Pancreas (tissue), 10 donors: ENCODE measurements around the gene ACOT7. TPM values are rescaled to one million over a fixed set of nuclear protein-coding genes. Genes with fewer than 3 reads are reported as not detected.

Source experiments
- ATAC-seq, 4 donors: fragments of 200-7000 bp; cut with Tn5 transposase; one replicate each; pipeline versions ENCODE4 v1.8.0 to v1.9.1; 2020; ENCODE audit warnings: mild to moderate bottlenecking in 4 of 4, moderate library complexity in 4 of 4
- DNase-seq, 6 donors: peaks; one replicate each; pipeline ENCODE4 v3.0.0-alpha.2; 2020
- FAIRE-seq: peaks from 2 replicates; lab custom pipeline; 2012; peaks lifted over from hg19 to GRCh38; lab: Jason Lieb, UNC
- H3K27ac ChIP-seq, 4 donors: fragments of 200-600 bp; sonication (generic); 1 replicate in 3 of 4; 2 replicates in 1 of 4; pipeline versions ENCODE4 v1.5.0 to v1.8.0; 2020
- H3K27me3 ChIP-seq, 4 donors: fragments of 200-600 bp; one replicate each; pipeline ENCODE4 v1.8.0; 2021
- H3K36me3 ChIP-seq, 3 donors: fragments of 200-600 bp; sonication (generic) in 1 of 3; one replicate each; pipeline versions ENCODE4 v1.5.0 to v1.8.0; 2020 to 2021
- H3K4me1 ChIP-seq, 3 donors: fragments of 200-600 bp; one replicate each; pipeline ENCODE4 v1.8.0; 2021
- H3K4me3 ChIP-seq, 4 donors: fragments of 200-600 bp; sonication (generic) in 2 of 4; one replicate each; pipeline versions ENCODE4 v1.5.0 to v1.8.0; 2020 to 2021
- H3K9me3 ChIP-seq, 4 donors: fragments of 200-600 bp; one replicate each; pipeline ENCODE4 v1.8.0; 2021
- WGBS, 2 donors: extraction: QIAGEN DNeasy Blood & Tissue Kit; methylation state at CpG; one replicate each; pipeline ENCODE4 v1.1.7; 2013; 5-methylcytosine and 5-hydroxymethylcytosine counted together
- intact Hi-C, 3 donors: fragments of 100-400 bp; cut with DNase I; formaldehyde crosslinking; loops; one replicate each; pipeline versions ENCODE4 v1.11.1 to v1.14.2; 2022
- polyA plus RNA-seq, 2 donors: library from polyadenylated mRNA; stranded (reverse); fragments of 200-250 nt; gene quantifications; one replicate each; pipeline ENCODE4 v1.2.3, GENCODE V29; 2013
- total RNA-seq, 6 donors: library from RNA; stranded (reverse); fragmentation: NEBNext Ultra II Directional in 4 of 6; extraction: Animal tissue kit (Norgen Biotek cat#: 25700) in 4 of 6; gene quantifications; one replicate each; pipeline versions ENCODE4 v1.2.1 to v1.2.4, GENCODE V29; 2021 to 2023
- TF ChIP-seq, protein P1 (sequence below), 4 donors: fragments of 200-600 bp; sonication (generic) in 3 of 4; IDR thresholded peaks; one replicate each; pipeline versions ENCODE4 v1.5.0 to v1.8.0; 2021; ENCODE audit warnings: antibody characterized with exemption in 4 of 4
- donor health status: healthy with polysubstance abuse.
- donor health status: DM: no; HTN: no; CAD: no; lungs with moderate emphysema.
- donor health status: DM: no; HTN: no; CAD: no.
- donor health status: control.
- donor health status: control.
- donor health status: Bipolar disorder and iron deficiency.
- donor health status: DM: yes; HTN: yes; CAD: no.
- donor health status: DM: no; HTN: no; CAD: no.
- donor health status: DM: no; HTN: no; CAD: no.
- donor health status: DM: yes; HTN: yes; CAD: no.

Gene ACOT7
- total and polyA plus RNA-seq, 8 donors, result 3.1 to 7.6 (median 5.2) TPM

DNA sequence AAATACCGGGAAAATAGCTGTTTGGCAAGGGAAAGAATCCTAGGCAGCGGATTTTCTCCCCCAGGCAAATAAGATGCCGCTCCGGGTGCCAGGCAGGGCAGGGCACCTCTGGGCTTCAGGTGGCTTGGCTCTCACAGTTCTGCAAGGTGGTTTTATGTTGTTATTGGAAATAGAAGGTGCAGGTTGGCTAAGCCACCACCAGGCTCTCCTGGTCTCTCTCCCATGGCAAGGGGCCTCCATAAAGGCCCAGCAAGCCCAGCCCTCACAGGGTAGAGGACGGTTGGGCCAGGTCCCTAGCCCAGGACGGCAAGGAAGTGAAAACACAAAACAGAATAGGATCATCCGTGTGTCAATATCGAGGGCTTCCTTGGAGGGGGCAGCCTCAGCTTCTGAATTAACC, 95.0 kb downstream of the ACOT7 start:
- Histone ChIP-seq H3K4me1 (no peaks in the 10 kb centered on the region), H3K27ac (no peak overlapping the region), H3K27me3 (no peaks in the 10 kb centered on the region), H3K4me3 (no peak overlapping the region), H3K9me3 (no peaks in the 10 kb centered on the region), H3K36me3 (no peaks in the 10 kb centered on the region)
- 94% methylated on average over 8 of the region's 8 CpGs for WGBS, 2 donors
- ATAC-seq (no peak), DNase-seq (peak in 1 of 6 donors; percentile 14), FAIRE-seq (no peak)
- TF ChIP-seq, protein P1, sequence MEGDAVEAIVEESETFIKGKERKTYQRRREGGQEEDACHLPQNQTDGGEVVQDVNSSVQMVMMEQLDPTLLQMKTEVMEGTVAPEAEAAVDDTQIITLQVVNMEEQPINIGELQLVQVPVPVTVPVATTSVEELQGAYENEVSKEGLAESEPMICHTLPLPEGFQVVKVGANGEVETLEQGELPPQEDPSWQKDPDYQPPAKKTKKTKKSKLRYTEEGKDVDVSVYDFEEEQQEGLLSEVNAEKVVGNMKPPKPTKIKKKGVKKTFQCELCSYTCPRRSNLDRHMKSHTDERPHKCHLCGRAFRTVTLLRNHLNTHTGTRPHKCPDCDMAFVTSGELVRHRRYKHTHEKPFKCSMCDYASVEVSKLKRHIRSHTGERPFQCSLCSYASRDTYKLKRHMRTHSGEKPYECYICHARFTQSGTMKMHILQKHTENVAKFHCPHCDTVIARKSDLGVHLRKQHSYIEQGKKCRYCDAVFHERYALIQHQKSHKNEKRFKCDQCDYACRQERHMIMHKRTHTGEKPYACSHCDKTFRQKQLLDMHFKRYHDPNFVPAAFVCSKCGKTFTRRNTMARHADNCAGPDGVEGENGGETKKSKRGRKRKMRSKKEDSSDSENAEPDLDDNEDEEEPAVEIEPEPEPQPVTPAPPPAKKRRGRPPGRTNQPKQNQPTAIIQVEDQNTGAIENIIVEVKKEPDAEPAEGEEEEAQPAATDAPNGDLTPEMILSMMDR (IDR thresholded peaks at IDR 0.05), result no peak
- intact Hi-C loops, result no loop called here

DNA sequence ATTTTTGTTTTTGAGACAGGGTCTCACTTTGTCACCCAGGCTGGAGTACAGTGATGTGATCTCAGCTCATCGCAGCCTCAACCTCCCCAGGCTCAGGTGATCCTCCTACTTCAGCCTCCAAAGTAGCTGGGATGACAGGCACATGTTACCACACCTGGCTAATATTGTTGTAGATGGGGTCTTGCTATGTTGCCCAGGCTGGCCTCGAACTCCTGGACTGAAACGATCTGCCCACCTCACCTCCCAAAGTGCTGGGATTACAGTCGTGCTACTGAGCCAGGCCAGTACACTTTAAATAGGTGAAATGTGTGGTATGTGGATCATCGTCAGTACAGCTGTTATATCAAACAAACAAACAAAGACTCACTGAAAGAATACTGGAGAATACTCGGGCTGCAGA, 97.7 kb downstream of the ACOT7 start:
- Histone ChIP-seq H3K27me3 (no peaks in the 10 kb centered on the region), H3K4me3 (no peak overlapping the region), H3K4me1 (no peaks in the 10 kb centered on the region), H3K27ac (no peak overlapping the region), H3K9me3 (no peaks in the 10 kb centered on the region), H3K36me3 (no peaks in the 10 kb centered on the region)
- TF ChIP-seq, protein P1 (IDR thresholded peaks at IDR 0.05), result no peak
- ATAC-seq (no peak), DNase-seq (no peak), FAIRE-seq (no peak)
- WGBS, 2 donors, result 84 to 92% methylated on average over 6 of the region's 6 CpGs
- intact Hi-C loops, result no loop called here

DNA sequence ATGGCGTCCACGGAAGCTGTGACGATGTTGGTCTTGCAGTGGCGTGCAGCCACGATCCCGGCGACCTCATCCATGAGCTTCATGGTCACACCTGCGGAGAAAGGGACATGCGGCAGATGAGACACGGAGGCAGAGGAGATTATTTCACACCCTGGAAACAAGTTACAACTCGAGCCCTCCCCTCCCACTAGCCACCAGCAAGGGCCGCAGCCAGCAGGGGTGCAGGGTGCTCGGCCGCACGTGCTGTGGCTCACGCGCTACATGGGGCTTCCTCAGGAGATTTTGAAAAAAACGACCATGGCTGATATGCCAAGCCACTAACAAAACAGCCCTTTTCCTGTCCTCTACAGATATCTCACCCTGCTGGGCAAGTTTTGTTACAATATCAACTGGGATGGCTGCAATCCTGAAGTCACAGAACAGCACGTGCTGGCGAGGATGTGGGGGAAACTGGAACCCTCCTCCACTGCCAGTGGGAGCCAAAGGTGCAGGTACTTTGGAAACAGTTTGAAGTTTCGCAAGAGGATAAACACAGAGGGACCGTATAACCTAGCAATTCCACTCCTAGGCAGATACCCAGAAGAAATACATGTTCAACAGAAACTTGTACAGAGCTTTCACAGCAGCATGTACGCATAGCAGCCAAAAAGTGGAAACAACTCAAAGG, 98.5 kb downstream of the ACOT7 start:
- DNase-seq (no peak), FAIRE-seq (no peak), ATAC-seq (no peak)
- Histone ChIP-seq H3K27me3 (no peaks in the 10 kb centered on the region), H3K27ac (no peak overlapping the region), H3K4me3 (no peak overlapping the region), H3K4me1 (no peaks in the 10 kb centered on the region), H3K36me3 (no peaks in the 10 kb centered on the region), H3K9me3 (no peaks in the 10 kb centered on the region)
- TF ChIP-seq, protein P1 (IDR thresholded peaks at IDR 0.05), result no peak
- WGBS, 2 donors, result 85 to 87% methylated on average over 23 of the region's 23 CpGs
- intact Hi-C loops, result no loop called here

DNA sequence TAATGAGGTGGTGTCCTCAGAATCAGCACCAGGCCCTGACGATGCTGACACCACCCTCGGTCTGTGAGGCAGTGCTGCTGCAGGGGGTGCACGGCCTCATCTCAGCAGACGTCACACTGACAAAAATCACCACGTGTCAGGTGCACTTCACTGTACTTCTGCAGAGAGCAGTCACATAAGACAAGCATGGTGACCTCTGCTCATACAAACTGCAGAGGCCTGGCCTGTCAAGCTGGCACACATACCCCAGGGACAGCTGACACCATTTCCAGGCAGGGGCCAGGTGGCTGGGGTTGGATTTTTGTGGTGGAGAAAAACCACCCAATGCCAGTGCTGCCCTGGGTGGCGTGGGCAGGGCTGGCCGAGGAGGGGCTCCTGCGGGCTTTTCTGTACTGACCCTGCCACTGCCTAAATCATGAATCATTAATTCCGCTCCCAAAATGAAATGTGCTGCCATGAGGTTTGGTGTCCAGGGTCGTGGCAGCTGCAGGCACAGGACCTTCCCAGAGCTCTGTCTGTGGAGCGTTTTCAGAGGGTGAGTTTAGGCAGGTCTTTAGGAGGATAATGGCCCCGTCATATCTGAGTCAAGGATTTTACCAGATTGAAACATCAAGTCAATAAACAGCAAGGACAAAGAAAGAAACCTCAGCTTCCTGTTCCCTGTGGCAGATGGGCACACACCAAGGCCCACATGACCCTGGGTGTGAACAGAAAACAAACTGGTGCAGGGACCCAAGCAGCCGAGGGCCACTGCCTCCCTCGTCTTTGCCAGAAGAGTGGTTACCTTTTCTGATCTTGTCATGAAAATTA, 99.3 kb downstream of the ACOT7 start:
- Histone ChIP-seq H3K27me3 (no peaks in the 10 kb centered on the region), H3K36me3 (no peaks in the 10 kb centered on the region), H3K4me1 (no peaks in the 10 kb centered on the region), H3K4me3 (no peak overlapping the region), H3K9me3 (no peaks in the 10 kb centered on the region), H3K27ac (no peak overlapping the region)
- 90% methylated on average over 14 of the region's 14 CpGs for WGBS, 2 donors
- FAIRE-seq (no peak), ATAC-seq (no peak), DNase-seq (no peak)
- intact Hi-C loops, result no loop called here
- TF ChIP-seq, protein P1 (IDR thresholded peaks at IDR 0.05), result no peak

DNA sequence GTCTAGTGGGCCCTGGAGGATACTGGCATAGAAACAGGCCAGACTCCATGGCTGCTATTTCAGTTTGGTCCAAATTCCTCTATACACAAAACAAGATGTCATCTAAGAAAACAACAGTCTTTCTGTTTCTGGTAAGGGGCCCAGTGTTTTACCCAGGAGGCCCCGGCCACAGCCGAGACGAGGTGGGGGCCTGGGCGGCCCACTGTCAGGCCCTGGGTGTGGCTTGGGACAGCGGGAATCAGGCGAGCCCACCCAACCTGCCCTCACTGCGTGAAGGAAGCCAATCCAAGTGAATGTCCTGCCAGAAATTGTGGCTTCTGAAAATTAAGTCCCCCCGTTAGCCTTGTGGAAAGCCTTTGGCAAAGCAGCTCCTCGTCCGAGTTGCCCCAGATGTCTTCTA, 101.5 kb downstream of the ACOT7 start:
- intact Hi-C loops, result no loop called here
- Histone ChIP-seq H3K27ac (no peak overlapping the region), H3K4me1 (no peaks in the 10 kb centered on the region), H3K36me3 (no peaks in the 10 kb centered on the region), H3K9me3 (no peaks in the 10 kb centered on the region), H3K4me3 (no peak overlapping the region), H3K27me3 (no peaks in the 10 kb centered on the region)
- DNase-seq (no peak), FAIRE-seq (no peak), ATAC-seq (no peak)
- WGBS, 2 donors, result 90 to 91% methylated on average over 10 of the region's 10 CpGs
- TF ChIP-seq, protein P1 (IDR thresholded peaks at IDR 0.05), result no peak
